ENCODE data around the gene MRPL12. TPM values are rescaled to one million over a fixed set of nuclear protein-coding genes. Genes with fewer than 3 reads are reported as not detected.
A peak's percentile ranks its signal among the peaks of the same experiment; 100 is the strongest.

MRPL12 gene
- total RNA-seq, 3 donors from 2014 or later (not counting 1 experiment from before 2014, with no cell fraction given), result 16.3 to 24.4 (median 17.5) TPM

- Histone ChIP-seq H3K27me3 (ENCODE audit: control insufficient read depth, insufficient read depth, low read length) (no peaks in the 10 kb centered on the region), H3K4me1 (ENCODE audit: control insufficient read depth, insufficient read depth, low read length) (no peaks in the 10 kb centered on the region), H3K9me3 (ENCODE audit: control insufficient read depth, insufficient read depth, low read length) (no peaks in the 10 kb centered on the region), H3K27ac (ENCODE audit: low read length) (no peak overlapping the region), H3K4me3 (ENCODE audit: low read length) (no peak overlapping the region), H3K36me3 (ENCODE audit: control insufficient read depth, insufficient read depth, low read length) (no peaks in the 10 kb centered on the region)
- ATAC-seq (no peak), DNase-seq (peak in 1 of 2 donors; percentile 5)
- intact Hi-C loops (cut with micrococcal nuclease), result no loop called here
- peaks cover 0 to 7% of the 10 kb centered on the region in 2 donors for H3K27me3 Mint-ChIP-seq (ENCODE audit: low read depth in 2 of 2)
- H3K27ac Mint-ChIP-seq, result no peak overlapping the region
- WGBS (ENCODE audit: insufficient coverage), result 58% methylated on average over 10 of the region's 10 CpGs
- TF ChIP-seq, protein P1, sequence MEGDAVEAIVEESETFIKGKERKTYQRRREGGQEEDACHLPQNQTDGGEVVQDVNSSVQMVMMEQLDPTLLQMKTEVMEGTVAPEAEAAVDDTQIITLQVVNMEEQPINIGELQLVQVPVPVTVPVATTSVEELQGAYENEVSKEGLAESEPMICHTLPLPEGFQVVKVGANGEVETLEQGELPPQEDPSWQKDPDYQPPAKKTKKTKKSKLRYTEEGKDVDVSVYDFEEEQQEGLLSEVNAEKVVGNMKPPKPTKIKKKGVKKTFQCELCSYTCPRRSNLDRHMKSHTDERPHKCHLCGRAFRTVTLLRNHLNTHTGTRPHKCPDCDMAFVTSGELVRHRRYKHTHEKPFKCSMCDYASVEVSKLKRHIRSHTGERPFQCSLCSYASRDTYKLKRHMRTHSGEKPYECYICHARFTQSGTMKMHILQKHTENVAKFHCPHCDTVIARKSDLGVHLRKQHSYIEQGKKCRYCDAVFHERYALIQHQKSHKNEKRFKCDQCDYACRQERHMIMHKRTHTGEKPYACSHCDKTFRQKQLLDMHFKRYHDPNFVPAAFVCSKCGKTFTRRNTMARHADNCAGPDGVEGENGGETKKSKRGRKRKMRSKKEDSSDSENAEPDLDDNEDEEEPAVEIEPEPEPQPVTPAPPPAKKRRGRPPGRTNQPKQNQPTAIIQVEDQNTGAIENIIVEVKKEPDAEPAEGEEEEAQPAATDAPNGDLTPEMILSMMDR (IDR thresholded peaks at IDR 0.05), result no peak
- no peaks in the 10 kb centered on the region for H3K36me3 Mint-ChIP-seq
- H3K4me1 Mint-ChIP-seq, result no peaks in the 10 kb centered on the region
- H3K4me3 Mint-ChIP-seq, result no peak overlapping the region
- no peaks in the 10 kb centered on the region for H3K9me3 Mint-ChIP-seq
Observed at GRCh38 chr17:81722184-81723120, 19.3 kb downstream of the MRPL12 start.

DNA sequence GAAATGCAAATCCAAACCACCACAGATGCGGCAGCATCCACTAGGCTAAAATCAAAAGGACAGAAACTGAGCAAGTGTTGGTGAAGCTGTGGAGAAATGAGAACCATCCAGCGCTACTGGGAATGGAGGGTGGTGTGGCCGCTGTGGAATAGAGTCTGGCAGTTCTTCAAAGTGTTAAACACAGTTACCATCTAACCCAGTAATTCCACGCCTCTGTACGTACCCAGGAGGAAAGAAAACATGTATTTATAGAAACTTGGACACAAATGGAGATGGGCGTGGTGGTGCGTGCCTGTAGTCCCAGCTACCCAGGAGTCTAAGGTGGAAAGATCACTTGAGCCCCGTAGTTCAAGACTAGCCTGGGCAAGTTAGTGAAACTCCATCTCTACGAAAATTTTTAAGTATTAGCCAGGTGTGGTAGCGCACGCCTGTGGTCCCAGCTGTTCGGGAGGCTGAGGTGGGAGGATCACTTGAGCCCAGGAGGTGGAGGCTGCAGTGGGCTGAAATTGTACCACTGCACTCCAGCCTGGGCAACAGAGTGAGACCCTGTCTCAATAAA, 20.6 kb downstream of the MRPL12 start:
- DNase-seq, result no peak
- H3K27me3 ChIP-seq (ENCODE audit: control insufficient read depth, insufficient read depth, low read length), result no peaks in the 10 kb centered on the region
- Mint-ChIP-seq H3K36me3 (no peaks in the 10 kb centered on the region), H3K4me1 (no peaks in the 10 kb centered on the region), H3K27ac (no peak overlapping the region), H3K9me3 (no peaks in the 10 kb centered on the region), H3K4me3 (no peak overlapping the region), H3K27me3 (ENCODE audit: low read depth in 2 of 2) (peaks cover 0 to 7% of the 10 kb centered on the region in 2 donors)
- H3K36me3 ChIP-seq (ENCODE audit: control insufficient read depth, insufficient read depth, low read length), result no peaks in the 10 kb centered on the region
- H3K4me1 ChIP-seq (ENCODE audit: control insufficient read depth, insufficient read depth, low read length), result no peaks in the 10 kb centered on the region
- intact Hi-C loops (cut with micrococcal nuclease), result no loop called here
- H3K9me3 ChIP-seq (ENCODE audit: control insufficient read depth, insufficient read depth, low read length), result no peaks in the 10 kb centered on the region
- no peak overlapping the region for H3K27ac ChIP-seq (ENCODE audit: low read length)
- H3K4me3 ChIP-seq (ENCODE audit: low read length), result no peak overlapping the region
- 63% methylated on average over 10 of the region's 12 CpGs for WGBS (ENCODE audit: insufficient coverage)
- TF ChIP-seq, protein P1 (IDR thresholded peaks at IDR 0.05), result no peak
- ATAC-seq, result no peak

DNA sequence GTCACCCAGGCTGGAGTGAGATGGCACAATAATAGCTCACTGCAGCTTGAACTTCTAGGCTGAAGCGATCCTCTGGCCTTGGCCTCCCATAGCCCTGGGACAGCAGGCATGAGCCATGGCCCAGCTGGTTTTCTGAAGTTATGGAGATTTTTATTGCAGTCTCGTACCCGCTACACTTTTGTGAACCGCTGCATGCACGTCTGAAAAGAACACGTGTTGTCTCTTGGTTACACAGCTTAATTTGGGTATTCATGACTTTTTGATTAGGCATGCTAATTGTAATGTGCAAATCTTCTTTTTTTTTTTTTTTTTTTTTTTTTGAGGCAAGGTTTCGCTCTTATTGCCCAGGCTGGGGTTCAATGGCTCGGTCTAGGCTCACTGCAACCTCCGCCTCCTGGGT, 22.3 kb downstream of the MRPL12 start:
- H3K27ac ChIP-seq (ENCODE audit: low read length), result no peak overlapping the region
- 79% methylated on average over 9 of the region's 9 CpGs for WGBS (ENCODE audit: insufficient coverage)
- no peak overlapping the region for H3K27ac Mint-ChIP-seq
- peaks cover 0 to 7% of the 10 kb centered on the region in 2 donors for H3K27me3 Mint-ChIP-seq (ENCODE audit: low read depth in 2 of 2)
- H3K27me3 ChIP-seq (ENCODE audit: control insufficient read depth, insufficient read depth, low read length), result no peaks in the 10 kb centered on the region
- H3K4me3 ChIP-seq (ENCODE audit: low read length), result no peak overlapping the region
- TF ChIP-seq, protein P1 (IDR thresholded peaks at IDR 0.05), result no peak
- no peaks in the 10 kb centered on the region for H3K9me3 Mint-ChIP-seq
- intact Hi-C loops (cut with micrococcal nuclease), result no loop called here
- no peaks in the 10 kb centered on the region for H3K4me1 ChIP-seq (ENCODE audit: control insufficient read depth, insufficient read depth, low read length)
- H3K36me3 Mint-ChIP-seq, result no peaks in the 10 kb centered on the region
- no peaks in the 10 kb centered on the region for H3K9me3 ChIP-seq (ENCODE audit: control insufficient read depth, insufficient read depth, low read length)
- no peak for ATAC-seq
- H3K36me3 ChIP-seq (ENCODE audit: control insufficient read depth, insufficient read depth, low read length), result no peaks in the 10 kb centered on the region
- no peak overlapping the region for H3K4me3 Mint-ChIP-seq
- DNase-seq, result no peak
- no peaks in the 10 kb centered on the region for H3K4me1 Mint-ChIP-seq

Measured in natural killer cell (primary cell).